ENCODE measurements around the gene DUSP9.

Gene DUSP9

GRCh38 chrX:153610836-153611213, 36.2 kb upstream of the DUSP9 start:
- no peak for TF ChIP-seq CTCF (IDR thresholded peaks at IDR 0.05; ENCODE audit: low read depth, low read length)
- no peak overlapping the region for H3K4me3 ChIP-seq (ENCODE audit: low read depth, low read length)

- no peak for TF ChIP-seq CTCF (IDR thresholded peaks at IDR 0.05; ENCODE audit: low read depth, low read length)
- H3K4me3 ChIP-seq (ENCODE audit: low read depth, low read length), result no peak overlapping the region
These were observed 35.5 kb upstream of the DUSP9 start for GRCh38 chrX:153611298-153612095.

- no peak for TF ChIP-seq CTCF (IDR thresholded peaks at IDR 0.05; ENCODE audit: low read depth, low read length)
- H3K4me3 ChIP-seq (ENCODE audit: low read depth, low read length), result no peak overlapping the region
These were observed 34.6 kb upstream of the DUSP9 start for GRCh38 chrX:153612413-153612812.

GRCh38 chrX:153614818-153615217, 32.2 kb upstream of the DUSP9 start:
- TF ChIP-seq CTCF (IDR thresholded peaks at IDR 0.05; ENCODE audit: low read depth, low read length), result no peak
- H3K4me3 ChIP-seq (ENCODE audit: low read depth, low read length), result no peak overlapping the region

- TF ChIP-seq CTCF (IDR thresholded peaks at IDR 0.05; ENCODE audit: low read depth, low read length), result no peak
- no peak overlapping the region for H3K4me3 ChIP-seq (ENCODE audit: low read depth, low read length)
These were observed 26.4 kb upstream of the DUSP9 start for GRCh38 chrX:153620576-153620975.

GRCh38 chrX:153621949-153622598, 24.9 kb upstream of the DUSP9 start:
- H3K4me3 ChIP-seq (ENCODE audit: low read depth, low read length), result no peak overlapping the region
- TF ChIP-seq CTCF (IDR thresholded peaks at IDR 0.05; ENCODE audit: low read depth, low read length), result no peak

GRCh38 chrX:153622661-153623309, 24.2 kb upstream of the DUSP9 start:
- H3K4me3 ChIP-seq (ENCODE audit: low read depth, low read length), result no peak overlapping the region
- TF ChIP-seq CTCF (IDR thresholded peaks at IDR 0.05; ENCODE audit: low read depth, low read length), result no peak
